HG02678 (cell line): ENCODE data around the gene HEATR3.

Source experiments
- ATAC-seq: cut with Tn5 transposase; IDR thresholded peaks from one replicate; pipeline ENCODE4 v1.9.1; 2021; ENCODE audit warnings: mild to moderate bottlenecking, moderate library complexity; ENCODE audit not compliant: unreplicated experiment

The HEATR3 gene, protein sequence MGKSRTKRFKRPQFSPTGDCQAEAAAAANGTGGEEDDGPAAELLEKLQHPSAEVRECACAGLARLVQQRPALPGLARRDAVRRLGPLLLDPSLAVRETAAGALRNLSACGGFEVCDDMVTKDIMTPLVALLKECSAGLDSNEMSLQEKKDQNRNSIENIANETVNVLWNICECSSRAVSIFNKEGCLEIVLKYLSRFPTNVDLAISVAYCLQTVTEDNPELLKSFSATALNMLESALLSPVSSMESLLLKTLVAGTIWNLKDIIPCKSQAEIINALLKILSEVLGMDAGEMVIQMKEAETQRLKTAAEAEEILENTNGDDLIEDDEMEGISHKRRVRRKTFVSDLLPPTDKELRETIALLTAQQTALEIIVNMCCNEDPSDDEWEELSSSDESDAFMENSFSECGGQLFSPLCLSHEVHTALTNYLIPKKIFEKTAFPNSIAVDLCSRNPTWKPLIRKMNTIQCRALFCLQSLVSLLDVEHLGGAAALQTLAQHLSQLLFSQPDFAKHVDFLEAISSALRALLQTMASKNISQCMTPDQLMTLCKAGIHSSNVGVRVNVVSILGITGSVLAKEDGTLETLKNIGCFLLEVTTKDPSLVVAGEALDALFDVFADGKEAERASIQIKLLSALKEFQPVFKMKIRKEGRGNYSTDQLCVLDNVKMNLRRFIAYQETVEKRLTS

DNA sequence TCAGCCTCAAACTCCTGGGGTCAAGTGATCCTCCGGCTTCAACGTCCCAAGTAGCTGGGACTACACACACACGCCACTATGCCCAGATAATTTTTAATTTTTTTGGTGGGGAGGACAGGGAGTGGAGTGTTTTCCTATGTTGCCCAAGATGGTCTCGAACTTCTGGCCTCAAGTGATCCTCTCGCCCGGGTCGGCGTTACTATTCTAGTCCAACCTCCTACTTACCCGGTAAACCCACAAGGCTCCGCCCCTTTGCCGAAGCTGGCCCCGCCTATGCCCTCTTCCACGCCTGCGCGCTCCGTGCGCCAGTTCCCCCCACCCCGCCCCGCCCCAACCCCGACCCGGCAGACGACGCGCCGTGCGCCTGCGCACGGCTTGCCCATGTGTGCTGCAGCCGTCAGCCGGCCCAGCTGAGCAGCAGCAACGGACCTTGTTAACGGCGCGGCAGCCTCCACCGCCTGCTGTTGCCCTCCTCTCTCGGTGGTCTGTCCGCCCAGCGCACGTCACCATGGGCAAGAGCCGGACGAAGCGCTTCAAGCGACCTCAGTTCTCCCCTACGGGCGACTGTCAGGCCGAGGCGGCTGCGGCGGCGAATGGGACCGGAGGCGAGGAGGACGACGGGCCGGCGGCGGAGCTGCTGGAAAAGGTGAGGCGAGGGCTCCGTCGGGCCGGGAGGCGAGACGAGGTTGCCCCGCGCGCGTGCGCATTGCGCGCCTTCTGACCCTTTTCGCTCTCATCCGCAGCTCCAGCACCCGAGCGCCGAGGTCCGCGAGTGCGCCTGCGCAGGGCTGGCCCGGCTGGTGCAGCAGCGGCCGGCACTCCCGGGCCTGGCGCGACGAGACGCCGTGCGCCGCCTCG, at the start of gene HEATR3:
Gene HEATR3, plus strand, starts transcription at position 347 of the 858 bp plus-strand sequence. Its CDS starts 162 bp downstream, at position 509.
- ATAC-seq = peak; percentile 84

- ATAC-seq = no peak
These were observed 48.2 kb upstream of the HEATR3 start for GRCh38 chr16:50017553-50017952.

GRCh38 chr16:50021544-50021943, 44.2 kb upstream of the HEATR3 start:
- no peak for ATAC-seq

DNA sequence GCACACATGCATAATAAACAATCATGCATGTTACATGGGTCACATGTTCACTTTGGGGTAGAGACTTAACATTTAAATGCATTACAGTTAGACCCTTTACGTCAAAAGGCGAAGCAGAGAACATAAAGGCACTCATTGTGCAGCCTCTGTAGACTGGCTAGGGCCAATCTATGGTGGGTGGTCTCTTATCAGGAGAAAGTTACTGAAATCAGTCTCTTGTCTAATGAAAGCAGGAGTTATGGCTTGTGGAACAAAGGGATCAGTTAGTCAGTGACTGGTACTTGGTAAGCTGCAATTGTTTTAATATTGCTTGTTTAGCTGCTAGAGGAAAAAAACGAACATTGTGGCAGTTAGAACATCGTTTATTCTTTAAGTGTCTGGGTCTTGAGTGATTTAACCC, 42.1 kb upstream of the HEATR3 start:
- no peak for ATAC-seq

DNA sequence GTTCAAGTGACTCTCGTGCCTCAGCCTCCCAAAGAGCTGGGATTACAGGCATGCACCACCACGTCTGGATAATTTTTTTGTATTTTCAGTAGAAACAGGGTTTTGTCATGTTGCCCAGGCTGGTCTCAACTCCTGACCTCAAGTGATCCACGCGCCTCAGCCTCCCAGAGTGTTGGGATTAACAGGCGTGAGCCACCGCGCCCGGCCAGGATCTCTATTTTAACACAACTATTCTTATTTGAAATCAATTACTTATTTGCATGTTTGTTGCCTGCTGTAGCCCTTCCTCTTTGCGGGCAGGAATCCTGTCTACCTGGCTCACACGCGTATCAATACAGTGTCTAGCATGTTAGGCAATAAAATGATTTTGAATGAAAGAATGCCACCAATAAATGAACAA, 41.6 kb upstream of the HEATR3 start:
- ATAC-seq = no peak

DNA sequence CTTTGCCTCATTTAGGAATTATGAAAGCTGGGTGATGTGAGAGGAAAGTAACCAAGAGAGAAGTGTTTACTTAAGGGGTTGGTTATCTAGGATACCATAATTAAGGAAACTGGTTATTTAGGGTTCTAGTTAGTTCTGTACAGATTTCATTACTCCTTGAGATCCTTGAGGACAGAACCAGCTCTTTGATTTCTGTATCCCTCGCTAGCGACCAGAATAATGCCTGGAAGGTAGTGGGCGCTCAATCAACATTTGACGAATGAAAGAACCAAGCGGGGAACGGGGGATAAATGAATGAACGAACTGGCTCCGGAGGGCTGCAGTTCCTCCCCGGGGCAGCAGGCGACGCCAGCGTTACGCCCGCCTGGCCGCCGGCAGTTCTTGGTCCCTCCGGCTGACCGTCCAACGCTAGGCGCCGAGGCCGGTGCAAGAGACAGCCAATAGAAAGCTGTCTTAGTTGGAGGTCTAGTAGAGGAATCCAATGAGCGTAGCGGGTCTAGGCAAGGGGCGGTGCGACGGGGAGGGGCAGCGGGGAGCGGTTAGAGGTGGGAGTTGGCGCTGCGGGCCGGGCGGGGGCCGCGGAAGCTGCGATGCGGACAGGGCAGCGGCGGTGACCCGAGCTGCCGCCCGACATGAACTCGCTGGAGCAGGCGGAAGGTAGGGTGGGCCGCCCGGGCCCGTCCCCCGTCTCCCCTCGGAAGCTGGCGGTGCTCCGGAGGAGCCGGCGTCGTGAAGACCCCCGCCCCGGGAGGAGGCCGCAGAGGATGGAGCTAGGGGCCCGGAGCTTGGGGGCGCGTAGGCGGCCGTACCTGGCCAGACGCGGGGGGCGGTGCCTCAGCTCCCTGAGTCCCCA, 40.9 kb upstream of the HEATR3 start, which contains the start of gene CNEP1R1:
Gene CNEP1R1, plus strand, starts transcription at position 542 of the 853 bp plus-strand sequence. Its CDS starts 91 bp downstream, at position 633.
- peak; percentile 99 for ATAC-seq

- peak; percentile 6 for ATAC-seq
These were observed 40.2 kb upstream of the HEATR3 start for GRCh38 chr16:50025537-50025931.

- ATAC-seq = no peak
These were observed 37.9 kb upstream of the HEATR3 start for GRCh38 chr16:50027829-50028228.

DNA sequence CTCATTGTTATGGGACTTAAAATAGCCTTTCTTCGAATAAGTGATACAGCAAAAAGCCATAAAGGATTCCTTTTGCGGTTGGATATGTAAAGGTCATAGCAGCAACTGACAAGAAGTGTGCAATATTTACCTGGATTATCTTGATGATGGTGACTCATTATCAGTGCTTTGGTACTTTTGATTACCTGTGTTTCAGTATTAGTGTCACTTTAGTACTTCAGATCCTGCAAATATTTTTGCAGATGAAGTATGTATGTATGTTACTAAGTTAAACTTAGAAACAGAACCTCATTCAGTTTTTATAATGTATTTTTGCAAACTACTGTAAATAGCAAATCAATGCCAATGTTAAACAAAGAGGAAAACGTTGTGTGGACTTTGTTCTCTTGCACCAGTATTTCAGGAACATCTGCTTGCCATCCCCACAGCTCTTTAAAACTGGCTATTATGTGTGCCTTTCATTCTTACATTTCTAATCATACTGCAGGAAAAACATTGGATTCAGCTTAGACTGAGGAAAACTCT, 30.2 kb upstream of the HEATR3 start:
- ATAC-seq = no peak

GRCh38 chr16:50036426-50036825, 29.3 kb upstream of the HEATR3 start:
- no peak for ATAC-seq

- ATAC-seq = no peak
These were observed 28.0 kb upstream of the HEATR3 start for GRCh38 chr16:50037662-50038220.

- no peak for ATAC-seq
These were observed 27.5 kb upstream of the HEATR3 start for GRCh38 chr16:50038286-50038685.

GRCh38 chr16:50038756-50039529, 26.8 kb upstream of the HEATR3 start:
- ATAC-seq = no peak

DNA sequence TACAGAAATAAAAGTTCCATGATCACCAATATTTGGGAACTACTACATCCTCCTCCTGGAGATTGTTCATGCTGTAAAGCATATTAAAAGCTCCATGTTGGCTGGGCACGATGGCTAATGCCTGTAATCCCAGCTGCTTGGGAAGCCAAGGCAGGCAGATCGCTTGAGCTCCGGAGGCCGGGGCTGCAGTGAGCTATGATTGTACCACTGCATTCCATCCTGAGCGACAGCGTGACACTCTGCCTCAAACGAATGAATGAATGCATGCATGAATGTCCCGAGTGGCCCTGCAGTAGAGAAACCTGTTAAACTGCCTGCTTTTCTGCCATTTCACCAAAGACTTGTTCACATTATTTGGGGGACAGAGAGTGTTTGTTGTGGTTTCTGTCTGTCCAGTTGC, 25.8 kb upstream of the HEATR3 start:
- no peak for ATAC-seq

- ATAC-seq = no peak
These were observed 25.1 kb upstream of the HEATR3 start for GRCh38 chr16:50040710-50041109.

DNA sequence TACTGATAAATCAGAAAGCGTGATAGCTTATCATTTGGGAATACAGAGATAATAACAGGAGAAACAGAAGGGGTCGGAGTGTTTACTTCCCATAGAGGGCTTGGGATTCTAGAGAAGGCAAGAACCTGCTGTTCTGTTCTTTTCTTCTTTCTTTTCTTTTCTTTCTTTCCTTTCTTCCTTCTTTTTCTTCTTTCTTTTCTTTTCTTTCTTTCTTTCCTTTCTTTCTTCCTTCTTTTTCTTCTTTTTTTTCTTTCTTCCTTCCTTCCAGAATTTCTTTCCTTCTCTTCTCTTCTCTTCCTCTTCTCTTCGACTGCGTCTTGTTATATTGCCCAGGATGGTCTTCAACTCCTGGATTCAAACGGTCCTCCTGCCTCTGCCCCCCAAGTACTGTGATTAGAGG, 22.4 kb upstream of the HEATR3 start:
- ATAC-seq = no peak

DNA sequence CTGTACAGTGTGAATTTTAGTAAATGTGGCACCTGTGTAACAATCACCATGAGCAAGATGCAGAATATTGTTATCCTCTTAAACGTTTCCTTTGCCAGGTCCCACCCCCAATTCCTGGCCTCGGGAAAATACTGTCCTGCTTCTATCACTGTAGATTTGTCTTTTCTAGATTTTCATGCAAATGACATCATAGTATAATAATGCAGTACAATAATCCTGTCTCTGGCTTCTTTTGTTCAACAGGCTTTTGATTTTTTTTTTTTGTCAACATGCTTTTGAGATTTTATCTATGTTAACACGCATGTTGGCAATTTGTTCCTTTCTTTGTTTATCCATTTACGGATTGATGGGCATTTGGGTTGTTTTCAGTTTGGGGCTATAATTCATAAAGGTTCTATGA, 20.4 kb upstream of the HEATR3 start:
- ATAC-seq = no peak

GRCh38 chr16:50046853-50047252, 18.9 kb upstream of the HEATR3 start:
- no peak for ATAC-seq

DNA sequence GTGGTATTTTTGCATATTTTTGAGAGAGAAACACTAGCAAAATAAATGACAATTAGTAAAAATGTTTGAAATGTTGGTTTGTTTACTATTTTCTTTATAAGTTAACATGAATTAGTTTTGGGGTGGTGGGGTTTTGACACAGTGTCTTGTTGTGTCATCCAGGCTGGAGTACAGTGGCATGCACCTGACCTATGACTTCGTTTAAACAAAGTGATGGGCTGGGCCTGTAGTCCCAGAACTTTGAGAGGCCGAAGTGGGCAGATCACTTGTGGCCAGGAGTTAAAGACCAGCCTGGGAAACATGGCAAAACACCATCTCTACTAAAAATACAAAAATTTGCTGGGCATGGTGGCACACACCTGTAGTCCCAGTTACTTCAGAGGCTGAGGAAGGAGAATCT, 17.9 kb upstream of the HEATR3 start:
- ATAC-seq = no peak
